Measurements from ENCODE around the gene SHC1.

SHC1 gene

GRCh38 chr1:154937085-154937987 is 33.2 kb downstream of the SHC1 start:
- peak; percentile 84 for DNase-seq (ENCODE audit: low spot score)

- DNase-seq (ENCODE audit: low spot score): peak; percentile 96
Measured at GRCh38 chr1:154936555-154937084, 33.9 kb downstream of the SHC1 start, which contains the start of gene PMVK. PMVK (minus strand) TSS chr1:154936719; CDS start chr1:154936685, 34 bp downstream.

GRCh38 chr1:154935749-154936554 is 34.6 kb downstream of the SHC1 start:
- DNase-seq (ENCODE audit: low spot score): no peak

- no peak for DNase-seq (ENCODE audit: low spot score)
Measured at GRCh38 chr1:154934358-154934948, 36.1 kb downstream of the SHC1 start.

GRCh38 chr1:154931940-154932487 is 38.5 kb downstream of the SHC1 start:
- no peak for DNase-seq (ENCODE audit: low spot score)

- no peak for DNase-seq (ENCODE audit: low spot score)
Measured at GRCh38 chr1:154926201-154926600, 44.3 kb downstream of the SHC1 start.

- no peak for DNase-seq (ENCODE audit: low spot score)
Measured at GRCh38 chr1:154925335-154926170, 45.0 kb downstream of the SHC1 start.

- no peak for DNase-seq (ENCODE audit: low spot score)
Measured at GRCh38 chr1:154923695-154924094, 46.9 kb downstream of the SHC1 start.

GRCh38 chr1:154913273-154913672 is 57.3 kb downstream of the SHC1 start:
- no peak for DNase-seq (ENCODE audit: low spot score)

- no peak for DNase-seq (ENCODE audit: low spot score)
Measured at GRCh38 chr1:154912755-154913154, 57.8 kb downstream of the SHC1 start.
